Left lobe of liver (tissue), 2 donors: ENCODE measurements around the gene PDLIM4. TPM values are rescaled to one million over a fixed set of nuclear protein-coding genes. Genes with fewer than 3 reads are reported as not detected.

Source experiments
- ATAC-seq: fragments of 200-7000 bp; cut with Tn5 transposase; one replicate; pipeline ENCODE4 v1.9.1; 2020; ENCODE audit warnings: mild to moderate bottlenecking, moderate library complexity
- DNase-seq: peaks from one replicate; pipeline ENCODE4 v3.0.0-alpha.2; 2020; ENCODE audit warnings: low spot score
- total RNA-seq: library from RNA; stranded (reverse); gene quantifications from one replicate; pipeline ENCODE4 v1.2.1, GENCODE V29; 2021
- donor health status: DM: no; HTN: no; CAD: no; lungs with moderate emphysema.
- donor health status: DM: no; HTN: yes; CAD: no.

The PDLIM4 gene
- total RNA-seq, 1 donor from 2014 or later, result 0.88 TPM

GRCh38 chr5:132227235-132227484, 30.3 kb upstream of the PDLIM4 start:
- no peak for ATAC-seq
- DNase-seq, result no peak

GRCh38 chr5:132227485-132228240, 29.8 kb upstream of the PDLIM4 start, which contains the start of gene P4HA2:
TSS of gene P4HA2 (minus strand) at chr5:132227853. CDS start at chr5:132218626, 9,227 bp downstream.
- ATAC-seq (peak; percentile 95), DNase-seq (peak; percentile 92)

GRCh38 chr5:132228241-132229035, 29.1 kb upstream of the PDLIM4 start:
- ATAC-seq (no peak), DNase-seq (no peak)

- no peak for DNase-seq
- ATAC-seq, result no peak
Measured at GRCh38 chr5:132229236-132229635, 28.3 kb upstream of the PDLIM4 start.

- DNase-seq (no peak), ATAC-seq (no peak)
Measured at GRCh38 chr5:132230871-132231270, 26.6 kb upstream of the PDLIM4 start.

- DNase-seq (no peak), ATAC-seq (no peak)
Measured at GRCh38 chr5:132232465-132232864, 25.0 kb upstream of the PDLIM4 start.

- ATAC-seq (no peak), DNase-seq (no peak)
Measured at GRCh38 chr5:132233081-132233480, 24.4 kb upstream of the PDLIM4 start.

GRCh38 chr5:132233811-132234683, 23.4 kb upstream of the PDLIM4 start:
- no peak for DNase-seq
- ATAC-seq, result no peak

GRCh38 chr5:132234684-132235062, 22.8 kb upstream of the PDLIM4 start:
- ATAC-seq, result no peak

GRCh38 chr5:132235340-132235739, 22.2 kb upstream of the PDLIM4 start:
- ATAC-seq (no peak), DNase-seq (no peak)

More at GRCh38 chr5:132234684-132235062, 22.8 kb upstream of the PDLIM4 start:
- DNase-seq, result no peak

- no peak for DNase-seq
- ATAC-seq, result peak; percentile 23
Measured at GRCh38 chr5:132237141-132237540, 20.4 kb upstream of the PDLIM4 start.

- ATAC-seq (peak; percentile 91), DNase-seq (peak; percentile 66)
Measured at GRCh38 chr5:132237670-132238069, 19.8 kb upstream of the PDLIM4 start.

- DNase-seq (peak; percentile 60), ATAC-seq (peak; percentile 79)
Measured at GRCh38 chr5:132238169-132238744, 19.2 kb upstream of the PDLIM4 start.

- DNase-seq (no peak), ATAC-seq (no peak)
Measured at GRCh38 chr5:132238901-132239500, 18.5 kb upstream of the PDLIM4 start.

- ATAC-seq, result no peak
- no peak for DNase-seq
Measured at GRCh38 chr5:132239776-132240175, 17.7 kb upstream of the PDLIM4 start.

GRCh38 chr5:132243366-132243977, 14.0 kb upstream of the PDLIM4 start:
- DNase-seq, result no peak
- no peak for ATAC-seq

- ATAC-seq (no peak), DNase-seq (no peak)
Measured at GRCh38 chr5:132245593-132245992, 11.9 kb upstream of the PDLIM4 start.

GRCh38 chr5:132246806-132247205, 10.7 kb upstream of the PDLIM4 start:
- DNase-seq (no peak), ATAC-seq (no peak)

- DNase-seq, result no peak
- no peak for ATAC-seq
Measured at GRCh38 chr5:132250547-132250946, 6.9 kb upstream of the PDLIM4 start.

- DNase-seq (no peak), ATAC-seq (no peak)
Measured at GRCh38 chr5:132251220-132251725, 6.2 kb upstream of the PDLIM4 start.
